Measurements from ENCODE around the gene CTXN3. TPM values are rescaled to one million over a fixed set of nuclear protein-coding genes. Genes with fewer than 3 reads are reported as not detected.

The CTXN3 gene
- total RNA-seq, 3 donors from 2014 or later (not counting 1 experiment from before 2014, with no cell fraction given), result not detected

- Histone ChIP-seq H3K4me3 (ENCODE audit: low read length) (no peak overlapping the region), H3K9me3 (ENCODE audit: control insufficient read depth, insufficient read depth, low read length) (no peaks in the 10 kb centered on the region), H3K27ac (ENCODE audit: low read length) (no peak overlapping the region), H3K36me3 (ENCODE audit: control insufficient read depth, insufficient read depth, low read length) (no peaks in the 10 kb centered on the region), H3K4me1 (ENCODE audit: control insufficient read depth, insufficient read depth, low read length) (no peaks in the 10 kb centered on the region), H3K27me3 (ENCODE audit: control insufficient read depth, insufficient read depth, low read length) (no peaks in the 10 kb centered on the region)
- Mint-ChIP-seq H3K27me3 (ENCODE audit: low read depth in 2 of 2) (no peaks in the 10 kb centered on the region), H3K36me3 (no peaks in the 10 kb centered on the region), H3K27ac (no peak overlapping the region), H3K4me3 (no peak overlapping the region), H3K9me3 (peaks cover 0 to 2% of the 10 kb centered on the region in 2 donors), H3K4me1 (no peaks in the 10 kb centered on the region)
- no CpG with 5 or more reads among the region's 3 CpGs for WGBS (ENCODE audit: insufficient coverage)
- no peak for TF ChIP-seq CTCF (IDR thresholded peaks at IDR 0.05)
- ATAC-seq (no peak), DNase-seq (no peak)
- intact Hi-C loops (cut with micrococcal nuclease), result no loop called here
Observed at GRCh38 chr5:127666043-127666716, 17.3 kb downstream of the CTXN3 start.

- intact Hi-C loops (cut with micrococcal nuclease), result no loop called here
- Mint-ChIP-seq H3K27ac (no peak overlapping the region), H3K4me3 (no peak overlapping the region), H3K9me3 (peaks cover 0 to 2% of the 10 kb centered on the region in 2 donors), H3K27me3 (ENCODE audit: low read depth in 2 of 2) (no peaks in the 10 kb centered on the region), H3K36me3 (no peaks in the 10 kb centered on the region), H3K4me1 (no peaks in the 10 kb centered on the region)
- WGBS (ENCODE audit: insufficient coverage), result no CpG with 5 or more reads among the region's 3 CpGs
- Histone ChIP-seq H3K9me3 (ENCODE audit: control insufficient read depth, insufficient read depth, low read length) (no peaks in the 10 kb centered on the region), H3K4me3 (ENCODE audit: low read length) (no peak overlapping the region), H3K36me3 (ENCODE audit: control insufficient read depth, insufficient read depth, low read length) (no peaks in the 10 kb centered on the region), H3K27ac (ENCODE audit: low read length) (no peak overlapping the region), H3K27me3 (ENCODE audit: control insufficient read depth, insufficient read depth, low read length) (no peaks in the 10 kb centered on the region), H3K4me1 (ENCODE audit: control insufficient read depth, insufficient read depth, low read length) (no peaks in the 10 kb centered on the region)
- ATAC-seq (no peak), DNase-seq (no peak)
- no peak for TF ChIP-seq CTCF (IDR thresholded peaks at IDR 0.05)
Observed at GRCh38 chr5:127667926-127668325, 19.0 kb downstream of the CTXN3 start.

- TF ChIP-seq CTCF (IDR thresholded peaks at IDR 0.05), result no peak
- no peak overlapping the region for H3K27ac Mint-ChIP-seq
- Histone ChIP-seq H3K27ac (ENCODE audit: low read length) (no peak overlapping the region), H3K9me3 (ENCODE audit: control insufficient read depth, insufficient read depth, low read length) (no peaks in the 10 kb centered on the region), H3K4me3 (ENCODE audit: low read length) (no peak overlapping the region), H3K4me1 (ENCODE audit: control insufficient read depth, insufficient read depth, low read length) (no peaks in the 10 kb centered on the region), H3K27me3 (ENCODE audit: control insufficient read depth, insufficient read depth, low read length) (no peaks in the 10 kb centered on the region), H3K36me3 (ENCODE audit: control insufficient read depth, insufficient read depth, low read length) (no peaks in the 10 kb centered on the region)
- 81% methylated on average over 6 of the region's 6 CpGs for WGBS (ENCODE audit: insufficient coverage)
- H3K4me3 Mint-ChIP-seq, result no peak overlapping the region
- no peak for DNase-seq
- intact Hi-C loops (cut with micrococcal nuclease), result no loop called here
- no peaks in the 10 kb centered on the region for H3K4me1 Mint-ChIP-seq
- no peaks in the 10 kb centered on the region for H3K27me3 Mint-ChIP-seq (ENCODE audit: low read depth in 2 of 2)
- ATAC-seq, result no peak
- H3K9me3 Mint-ChIP-seq, result peaks cover 0 to 2% of the 10 kb centered on the region in 2 donors
- no peaks in the 10 kb centered on the region for H3K36me3 Mint-ChIP-seq
Observed at GRCh38 chr5:127671218-127671617, 22.3 kb downstream of the CTXN3 start.
